Adipocyte (in vitro differentiated cells): ENCODE measurements around the gene SLC38A5.
"Not testable (repeated sequence)": the region's sequence is repeated elsewhere in the genome, so short reads cannot be mapped to it uniquely, and the experiment has no call there.

Experiments used
- DNase-seq: peaks from one replicate; pipeline ENCODE4 v3.0.0-alpha.2; 2015; ENCODE audit warnings: low read depth
- H3K27me3 ChIP-seq: replicated peaks from 2 replicates; pipeline ENCODE4 v1.7.0; 2013; ENCODE audit warnings: mild to moderate bottlenecking, low read length, moderate library complexity; ENCODE audit not compliant: control insufficient read depth, insufficient read depth
- H3K36me3 ChIP-seq: 2 replicates; pipeline ENCODE4 v1.7.0; 2013; ENCODE audit warnings: low read length, mild to moderate bottlenecking, moderate library complexity; ENCODE audit not compliant: control insufficient read depth, insufficient read depth, severe bottlenecking
- H3K4me1 ChIP-seq: 2 replicates; pipeline ENCODE4 v1.7.0; 2013; ENCODE audit warnings: mild to moderate bottlenecking, low read length, moderate library complexity; ENCODE audit not compliant: control insufficient read depth, insufficient read depth
- H3K4me3 ChIP-seq: 2 replicates; pipeline ENCODE4 v1.7.0; 2013; ENCODE audit warnings: mild to moderate bottlenecking, low read length, moderate library complexity
- H3K9ac ChIP-seq: 2 replicates; pipeline ENCODE4 v1.7.0; 2013; ENCODE audit warnings: mild to moderate bottlenecking, low read length, moderate library complexity
- H3K9me3 ChIP-seq: 2 replicates; pipeline ENCODE4 v1.7.0; 2013; ENCODE audit warnings: mild to moderate bottlenecking, low read length, moderate library complexity; ENCODE audit not compliant: control insufficient read depth

SLC38A5 gene

DNA sequence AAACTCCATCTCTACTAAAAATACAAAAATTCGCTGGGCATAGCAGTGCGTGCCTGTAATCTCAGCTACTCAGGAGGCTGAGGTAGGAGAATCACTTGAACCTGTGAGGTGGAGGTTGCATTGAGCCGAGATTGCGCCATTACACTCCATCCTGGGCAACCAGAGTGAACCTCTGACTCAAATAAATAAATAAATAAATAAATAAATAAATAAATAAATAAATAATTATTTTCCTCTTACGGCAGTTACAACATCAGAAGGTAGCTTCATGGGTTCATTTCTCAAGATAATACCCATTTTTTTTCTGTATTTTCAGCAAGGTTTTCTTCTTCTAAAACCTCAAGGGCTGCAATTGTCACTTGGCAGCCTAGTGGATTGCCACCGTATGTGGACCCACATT lies 22.9 kb downstream of the SLC38A5 start:
- H3K4me1 ChIP-seq, H3K4me3 ChIP-seq, H3K27me3 ChIP-seq, H3K9me3 ChIP-seq, H3K36me3 ChIP-seq, H3K9ac ChIP-seq, DNase-seq: not testable (repeated sequence)

DNA sequence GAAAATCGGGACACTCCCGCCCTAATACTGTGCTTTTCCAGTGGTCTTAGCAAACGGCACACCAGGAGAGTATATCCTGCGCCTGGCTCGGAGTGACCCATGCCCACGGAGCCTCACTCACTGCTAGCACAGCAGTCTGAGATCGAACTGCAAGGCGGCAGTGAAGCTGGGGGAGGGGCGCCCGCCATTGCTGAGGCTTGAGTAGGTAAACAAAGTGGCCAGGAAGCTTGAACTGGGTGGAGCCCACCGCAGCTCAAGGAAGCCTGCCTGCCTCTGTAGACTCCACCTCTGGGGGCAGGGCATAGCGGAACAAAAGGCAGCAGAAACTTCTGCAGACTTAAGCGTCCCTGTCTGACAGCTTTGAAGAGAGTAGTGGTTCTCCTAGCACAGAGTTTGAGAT lies 36.3 kb downstream of the SLC38A5 start:
- not testable (repeated sequence) for H3K4me1 ChIP-seq, DNase-seq, H3K36me3 ChIP-seq, H3K4me3 ChIP-seq, H3K9me3 ChIP-seq, H3K9ac ChIP-seq, H3K27me3 ChIP-seq

GRCh38 chrX:48430166-48430565 lies 39.9 kb downstream of the SLC38A5 start:
- H3K9ac ChIP-seq, H3K4me1 ChIP-seq, H3K4me3 ChIP-seq, DNase-seq, H3K27me3 ChIP-seq, H3K36me3 ChIP-seq, H3K9me3 ChIP-seq: not testable (repeated sequence)

DNA sequence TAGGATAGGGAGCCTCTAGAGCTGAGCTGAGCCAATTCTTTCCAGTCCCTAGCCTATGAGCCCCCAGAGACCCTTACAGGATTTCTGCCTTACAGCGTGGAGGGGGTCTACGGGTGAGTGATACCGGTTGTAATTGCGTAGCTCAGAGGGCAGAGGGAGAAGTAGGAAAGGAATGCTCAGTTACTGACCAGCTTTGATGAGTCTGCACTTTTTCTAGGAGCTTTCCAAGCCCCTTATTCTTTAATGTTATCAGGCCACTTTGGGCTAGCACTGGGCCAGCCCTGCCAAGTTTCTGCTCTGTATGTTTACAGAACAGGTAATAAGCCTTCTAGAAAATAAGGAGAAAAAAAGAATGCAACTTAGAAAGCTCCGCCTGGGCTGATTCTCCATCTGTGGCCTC lies 40.5 kb downstream of the SLC38A5 start:
- not testable (repeated sequence) for DNase-seq, H3K9ac ChIP-seq, H3K4me3 ChIP-seq, H3K9me3 ChIP-seq, H3K4me1 ChIP-seq, H3K36me3 ChIP-seq, H3K27me3 ChIP-seq

DNA sequence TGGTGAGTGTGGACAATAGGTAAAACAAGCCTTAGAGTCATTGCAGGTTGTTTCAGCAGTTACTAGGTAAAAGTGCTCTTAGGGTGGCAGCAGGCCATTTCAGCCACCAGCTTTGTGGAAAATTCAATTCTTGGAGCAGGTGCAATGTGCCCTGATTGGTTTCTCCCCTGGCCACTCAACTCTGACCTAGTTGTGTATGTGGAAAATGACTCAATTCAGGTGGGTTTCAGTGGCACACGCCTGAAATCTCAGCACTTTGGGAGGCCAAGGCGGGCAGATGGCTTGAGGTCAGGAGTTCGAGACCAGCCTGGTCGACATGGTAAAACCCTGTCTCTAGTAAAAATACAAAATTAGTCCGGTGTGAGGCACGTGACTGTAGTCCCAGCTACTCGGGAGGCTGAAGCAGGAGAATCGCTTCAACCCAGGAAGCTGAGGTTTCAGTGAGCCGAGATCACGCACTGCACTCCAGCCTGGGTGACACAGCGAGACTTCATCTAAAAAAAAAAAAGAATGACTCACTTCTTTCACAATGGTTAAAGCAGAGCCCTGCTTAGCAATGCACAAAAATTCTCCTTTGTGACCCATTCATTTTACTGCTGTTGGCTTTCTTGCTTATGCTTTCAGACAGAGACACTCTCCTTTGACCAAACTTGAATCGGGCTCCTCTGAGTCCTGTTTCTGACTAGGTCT lies 42.9 kb downstream of the SLC38A5 start:
- H3K9ac ChIP-seq, H3K36me3 ChIP-seq, DNase-seq, H3K9me3 ChIP-seq, H3K4me1 ChIP-seq, H3K4me3 ChIP-seq, H3K27me3 ChIP-seq: not testable (repeated sequence)

DNA sequence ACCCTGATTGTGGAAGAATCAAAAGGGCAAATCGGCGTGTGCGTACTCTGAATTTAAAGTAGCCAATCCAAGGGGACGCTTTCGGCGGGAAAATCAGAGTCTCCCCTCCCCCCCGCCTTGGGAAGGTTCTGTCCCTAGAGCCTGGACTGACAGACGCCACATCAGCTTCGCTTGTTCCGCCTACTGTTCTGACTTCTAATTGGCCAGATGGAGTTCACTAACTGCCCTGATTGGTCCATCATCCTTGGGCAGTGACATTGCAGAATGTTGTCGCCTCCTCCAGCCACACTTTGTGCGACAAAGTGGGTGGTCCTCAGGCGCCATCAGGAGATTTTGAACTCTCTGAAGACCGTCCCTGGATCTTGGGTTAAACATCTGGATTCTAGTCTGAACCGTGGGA lies 58.2 kb downstream of the SLC38A5 start, which contains the start of gene SSX4B:
Gene SSX4B, minus strand, starts transcription at position 101 of the 400 bp plus-strand sequence. CDS start 588 bp downstream, outside the sequence.
- not testable (repeated sequence) for H3K27me3 ChIP-seq, DNase-seq

More for the DNA sequence above, 58.2 kb downstream of the SLC38A5 start, which contains the start of gene SSX4B:
- H3K9ac ChIP-seq, H3K36me3 ChIP-seq, H3K9me3 ChIP-seq, H3K4me3 ChIP-seq, H3K4me1 ChIP-seq: not testable (repeated sequence)
